IPS-NIHi7 (cell line): ENCODE results near the gene CALHM2.
A peak's percentile ranks its signal among the peaks of the same experiment; 100 is the strongest.

Experiments
- DNase-seq: peaks from one replicate; pipeline ENCODE4 v3.0.0; 2012; ENCODE audit warnings: mixed read lengths; ENCODE audit errors: extremely low spot score

The CALHM2 gene

GRCh38 chr10:103451091-103451813 lies 918 bp downstream of the CALHM2 start:
- peak; percentile 72 for DNase-seq

GRCh38 chr10:103450201-103450695 lies 1.9 kb downstream of the CALHM2 start:
- DNase-seq: no peak

- DNase-seq: no peak
These were observed 2.7 kb downstream of the CALHM2 start for GRCh38 chr10:103449208-103450144.

- DNase-seq: no peak
These were observed 3.4 kb downstream of the CALHM2 start for GRCh38 chr10:103448746-103449145.

GRCh38 chr10:103447187-103447586 lies 5.0 kb downstream of the CALHM2 start:
- DNase-seq: no peak

GRCh38 chr10:103445767-103446567 lies 6.2 kb downstream of the CALHM2 start:
- no peak for DNase-seq

- no peak for DNase-seq
These were observed 6.8 kb downstream of the CALHM2 start for GRCh38 chr10:103445366-103445765.

GRCh38 chr10:103444478-103444877 lies 7.7 kb downstream of the CALHM2 start:
- no peak for DNase-seq

- DNase-seq: no peak
These were observed 8.5 kb downstream of the CALHM2 start for GRCh38 chr10:103443475-103444185.

GRCh38 chr10:103442031-103442461 lies 10.1 kb downstream of the CALHM2 start:
- no peak for DNase-seq

- DNase-seq: no peak
These were observed 10.6 kb downstream of the CALHM2 start for GRCh38 chr10:103441611-103442010.

GRCh38 chr10:103441206-103441605 lies 11.0 kb downstream of the CALHM2 start:
- DNase-seq: no peak

- no peak for DNase-seq
These were observed 11.8 kb downstream of the CALHM2 start for GRCh38 chr10:103440416-103440815.

GRCh38 chr10:103439776-103440175 lies 12.4 kb downstream of the CALHM2 start:
- no peak for DNase-seq

GRCh38 chr10:103433858-103434257 lies 18.3 kb downstream of the CALHM2 start:
- DNase-seq: no peak

GRCh38 chr10:103431902-103432301 lies 20.3 kb downstream of the CALHM2 start:
- no peak for DNase-seq

GRCh38 chr10:103429647-103430046 lies 22.5 kb downstream of the CALHM2 start:
- no peak for DNase-seq

- no peak for DNase-seq
These were observed 23.1 kb downstream of the CALHM2 start for GRCh38 chr10:103428989-103429643.

GRCh38 chr10:103427866-103428265 lies 24.3 kb downstream of the CALHM2 start:
- no peak for DNase-seq

GRCh38 chr10:103423748-103424147 lies 28.4 kb downstream of the CALHM2 start:
- no peak for DNase-seq

GRCh38 chr10:103419101-103419500 lies 33.1 kb downstream of the CALHM2 start:
- DNase-seq: no peak
